ENCODE results near the gene EZH1.
"Not testable (repeated sequence)": the region's sequence is repeated elsewhere in the genome, so short reads cannot be mapped to it uniquely, and the experiment has no call there.

DNA sequence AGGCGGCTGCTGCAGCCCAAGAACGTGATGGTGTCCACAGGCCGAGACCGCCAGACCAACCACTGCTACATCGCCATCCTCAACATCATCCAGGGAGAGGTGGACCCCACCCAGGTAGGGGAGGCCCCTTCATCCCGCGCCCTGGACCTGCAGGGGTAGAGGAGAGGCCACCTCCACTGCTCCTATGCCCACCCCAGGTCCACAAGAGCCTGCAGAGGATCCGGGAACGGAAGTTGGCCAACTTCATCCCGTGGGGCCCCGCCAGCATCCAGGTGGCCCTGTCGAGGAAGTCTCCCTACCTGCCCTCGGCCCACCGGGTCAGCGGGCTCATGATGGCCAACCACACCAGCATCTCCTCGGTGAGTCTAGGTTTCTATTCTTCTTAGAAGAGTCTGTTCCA lies 78.7 kb downstream of the EZH1 start:
- not testable (repeated sequence) for TF ChIP-seq GLIS3 (CRISPR knock-in tag; IDR thresholded peaks at IDR 0.05); ZNF565 (CRISPR knock-in tag; conservative IDR thresholded peaks at IDR 0.05; ENCODE audit: low read depth); ESRRG (CRISPR knock-in tag; IDR thresholded peaks at IDR 0.05); ZFP30 (CRISPR knock-in tag; IDR thresholded peaks at IDR 0.05); CSDC2 (CRISPR knock-in tag; IDR thresholded peaks at IDR 0.05); ARNTL (CRISPR knock-in tag; IDR thresholded peaks at IDR 0.05; ENCODE audit: borderline replicate concordance, low read depth); BACH2 (CRISPR knock-in tag; IDR thresholded peaks at IDR 0.05; ENCODE audit: borderline replicate concordance); RARB (CRISPR knock-in tag; IDR thresholded peaks at IDR 0.05)
- TF ChIP-seq, protein P1, sequence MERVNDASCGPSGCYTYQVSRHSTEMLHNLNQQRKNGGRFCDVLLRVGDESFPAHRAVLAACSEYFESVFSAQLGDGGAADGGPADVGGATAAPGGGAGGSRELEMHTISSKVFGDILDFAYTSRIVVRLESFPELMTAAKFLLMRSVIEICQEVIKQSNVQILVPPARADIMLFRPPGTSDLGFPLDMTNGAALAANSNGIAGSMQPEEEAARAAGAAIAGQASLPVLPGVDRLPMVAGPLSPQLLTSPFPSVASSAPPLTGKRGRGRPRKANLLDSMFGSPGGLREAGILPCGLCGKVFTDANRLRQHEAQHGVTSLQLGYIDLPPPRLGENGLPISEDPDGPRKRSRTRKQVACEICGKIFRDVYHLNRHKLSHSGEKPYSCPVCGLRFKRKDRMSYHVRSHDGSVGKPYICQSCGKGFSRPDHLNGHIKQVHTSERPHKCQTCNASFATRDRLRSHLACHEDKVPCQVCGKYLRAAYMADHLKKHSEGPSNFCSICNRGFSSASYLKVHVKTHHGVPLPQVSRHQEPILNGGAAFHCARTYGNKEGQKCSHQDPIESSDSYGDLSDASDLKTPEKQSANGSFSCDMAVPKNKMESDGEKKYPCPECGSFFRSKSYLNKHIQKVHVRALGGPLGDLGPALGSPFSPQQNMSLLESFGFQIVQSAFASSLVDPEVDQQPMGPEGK (CRISPR knock-in tag; IDR thresholded peaks at IDR 0.05; ENCODE audit: borderline replicate concordance) = not testable (repeated sequence)
- TF ChIP-seq, protein P2, sequence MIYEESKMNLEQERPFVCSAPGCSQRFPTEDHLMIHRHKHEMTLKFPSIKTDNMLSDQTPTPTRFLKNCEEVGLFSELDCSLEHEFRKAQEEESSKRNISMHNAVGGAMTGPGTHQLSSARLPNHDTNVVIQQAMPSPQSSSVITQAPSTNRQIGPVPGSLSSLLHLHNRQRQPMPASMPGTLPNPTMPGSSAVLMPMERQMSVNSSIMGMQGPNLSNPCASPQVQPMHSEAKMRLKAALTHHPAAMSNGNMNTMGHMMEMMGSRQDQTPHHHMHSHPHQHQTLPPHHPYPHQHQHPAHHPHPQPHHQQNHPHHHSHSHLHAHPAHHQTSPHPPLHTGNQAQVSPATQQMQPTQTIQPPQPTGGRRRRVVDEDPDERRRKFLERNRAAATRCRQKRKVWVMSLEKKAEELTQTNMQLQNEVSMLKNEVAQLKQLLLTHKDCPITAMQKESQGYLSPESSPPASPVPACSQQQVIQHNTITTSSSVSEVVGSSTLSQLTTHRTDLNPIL (CRISPR knock-in tag; IDR thresholded peaks at IDR 0.05; ENCODE audit: low read depth) = not testable (repeated sequence)
- TF ChIP-seq, protein P3, sequence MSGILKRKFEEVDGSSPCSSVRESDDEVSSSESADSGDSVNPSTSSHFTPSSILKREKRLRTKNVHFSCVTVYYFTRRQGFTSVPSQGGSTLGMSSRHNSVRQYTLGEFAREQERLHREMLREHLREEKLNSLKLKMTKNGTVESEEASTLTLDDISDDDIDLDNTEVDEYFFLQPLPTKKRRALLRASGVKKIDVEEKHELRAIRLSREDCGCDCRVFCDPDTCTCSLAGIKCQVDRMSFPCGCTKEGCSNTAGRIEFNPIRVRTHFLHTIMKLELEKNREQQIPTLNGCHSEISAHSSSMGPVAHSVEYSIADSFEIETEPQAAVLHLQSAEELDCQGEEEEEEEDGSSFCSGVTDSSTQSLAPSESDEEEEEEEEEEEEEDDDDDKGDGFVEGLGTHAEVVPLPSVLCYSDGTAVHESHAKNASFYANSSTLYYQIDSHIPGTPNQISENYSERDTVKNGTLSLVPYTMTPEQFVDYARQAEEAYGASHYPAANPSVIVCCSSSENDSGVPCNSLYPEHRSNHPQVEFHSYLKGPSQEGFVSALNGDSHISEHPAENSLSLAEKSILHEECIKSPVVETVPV (CRISPR knock-in tag; IDR thresholded peaks at IDR 0.05) = not testable (repeated sequence)

Measured in SK-N-SH treated with all-trans-retinoic acid at 6 μM for 48 hours (cell line).